ENCODE data around the gene PHOSPHO1.

DNA sequence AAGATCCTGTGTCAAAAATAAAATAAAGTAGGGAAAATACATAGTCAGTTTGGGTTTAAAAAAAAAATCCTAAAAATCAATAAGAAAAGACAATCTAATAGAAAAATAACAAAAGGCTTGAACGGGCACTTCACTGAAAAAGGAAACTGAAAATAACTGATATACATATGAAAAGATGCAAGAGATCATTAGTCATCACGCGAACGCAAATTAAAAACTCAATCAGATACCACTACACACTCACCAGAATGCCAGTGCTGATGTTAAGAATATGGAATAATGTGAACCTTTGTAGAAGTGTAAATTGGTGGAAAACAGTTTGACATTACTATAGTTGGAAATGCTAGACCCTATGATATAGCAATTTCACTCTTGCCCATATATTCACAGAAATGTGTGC is 34.8 kb downstream of the PHOSPHO1 start:
- no peak for TF ChIP-seq POLR2A (IDR thresholded peaks at IDR 0.05)
- TF ChIP-seq, protein P1, sequence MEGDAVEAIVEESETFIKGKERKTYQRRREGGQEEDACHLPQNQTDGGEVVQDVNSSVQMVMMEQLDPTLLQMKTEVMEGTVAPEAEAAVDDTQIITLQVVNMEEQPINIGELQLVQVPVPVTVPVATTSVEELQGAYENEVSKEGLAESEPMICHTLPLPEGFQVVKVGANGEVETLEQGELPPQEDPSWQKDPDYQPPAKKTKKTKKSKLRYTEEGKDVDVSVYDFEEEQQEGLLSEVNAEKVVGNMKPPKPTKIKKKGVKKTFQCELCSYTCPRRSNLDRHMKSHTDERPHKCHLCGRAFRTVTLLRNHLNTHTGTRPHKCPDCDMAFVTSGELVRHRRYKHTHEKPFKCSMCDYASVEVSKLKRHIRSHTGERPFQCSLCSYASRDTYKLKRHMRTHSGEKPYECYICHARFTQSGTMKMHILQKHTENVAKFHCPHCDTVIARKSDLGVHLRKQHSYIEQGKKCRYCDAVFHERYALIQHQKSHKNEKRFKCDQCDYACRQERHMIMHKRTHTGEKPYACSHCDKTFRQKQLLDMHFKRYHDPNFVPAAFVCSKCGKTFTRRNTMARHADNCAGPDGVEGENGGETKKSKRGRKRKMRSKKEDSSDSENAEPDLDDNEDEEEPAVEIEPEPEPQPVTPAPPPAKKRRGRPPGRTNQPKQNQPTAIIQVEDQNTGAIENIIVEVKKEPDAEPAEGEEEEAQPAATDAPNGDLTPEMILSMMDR (IDR thresholded peaks at IDR 0.05 in 4 of 5, conservative IDR thresholded peaks at IDR 0.05 in 1 of 5): no peak

Data from gastrocnemius medialis (tissue), 4 donors.